ENCODE results near the gene GOLGA6L10.
"Not testable (repeated sequence)": the region's sequence is repeated elsewhere in the genome, so short reads cannot be mapped to it uniquely, and the experiment has no call there.

GOLGA6L10 gene

DNA sequence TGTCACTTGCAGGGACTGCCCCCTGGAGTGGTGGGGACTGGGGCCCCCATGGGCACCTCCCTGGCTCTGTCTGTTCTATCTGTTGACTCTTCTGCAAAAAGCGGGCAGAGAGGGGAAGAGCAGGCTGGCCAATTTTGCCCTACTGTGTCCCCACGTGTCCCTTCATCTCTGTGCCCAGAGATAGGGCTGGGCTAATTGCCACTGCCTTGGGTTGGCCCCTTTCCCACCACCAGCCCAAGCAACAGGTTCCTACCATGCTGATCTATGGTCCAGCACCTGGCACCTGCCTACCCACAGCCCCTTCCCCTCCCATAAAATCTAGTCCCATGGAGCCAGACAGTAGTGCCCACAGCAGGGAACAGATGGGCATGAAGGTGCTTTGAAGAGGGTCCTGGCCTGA is 14.3 kb downstream of the GOLGA6L10 start:
- not testable (repeated sequence) for H3K9me3 ChIP-seq (ENCODE audit: insufficient read depth, low read length, severe bottlenecking); H2AFZ ChIP-seq (ENCODE audit: low read depth, low read length); H3K4me2 ChIP-seq (ENCODE audit: insufficient read depth, low read length); H3K27ac ChIP-seq (ENCODE audit: low read length); H3K79me2 ChIP-seq (ENCODE audit: insufficient read depth, low read length); H3K27me3 ChIP-seq (ENCODE audit: insufficient read depth, low read length, poor library complexity); H3K4me3 ChIP-seq (ENCODE audit: low read depth in 1 of 2, low read length in 2 of 2); H3K9ac ChIP-seq (ENCODE audit: low read depth, low read length); H3K36me3 ChIP-seq (ENCODE audit: insufficient read depth, low read length); H4K20me1 ChIP-seq (ENCODE audit: insufficient read depth, low read length); DNase-seq; ATAC-seq (ENCODE audit: insufficient read depth, low read depth); H3K4me1 ChIP-seq (ENCODE audit: insufficient read depth, low read length)

DNA sequence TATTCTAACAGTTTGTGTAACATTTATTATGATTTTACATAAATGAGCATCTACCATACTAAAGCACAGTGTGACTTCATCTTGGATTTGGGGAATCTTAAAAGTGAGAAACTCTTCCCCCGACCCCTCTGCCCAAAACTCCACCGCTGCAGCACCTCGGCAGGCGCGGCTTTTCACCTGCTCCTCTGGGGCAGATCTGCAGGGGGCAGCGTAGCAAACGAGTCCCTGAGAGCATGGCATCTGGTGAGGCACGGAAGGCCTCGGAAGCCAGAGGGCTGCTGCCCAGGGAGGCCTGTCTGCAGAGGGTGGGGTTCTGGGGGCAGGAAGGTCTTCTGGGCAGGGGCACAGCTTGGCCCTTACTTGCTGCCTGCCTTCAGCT is 14.7 kb downstream of the GOLGA6L10 start:
- H3K4me1 ChIP-seq (ENCODE audit: insufficient read depth, low read length), result not testable (repeated sequence)

DNA sequence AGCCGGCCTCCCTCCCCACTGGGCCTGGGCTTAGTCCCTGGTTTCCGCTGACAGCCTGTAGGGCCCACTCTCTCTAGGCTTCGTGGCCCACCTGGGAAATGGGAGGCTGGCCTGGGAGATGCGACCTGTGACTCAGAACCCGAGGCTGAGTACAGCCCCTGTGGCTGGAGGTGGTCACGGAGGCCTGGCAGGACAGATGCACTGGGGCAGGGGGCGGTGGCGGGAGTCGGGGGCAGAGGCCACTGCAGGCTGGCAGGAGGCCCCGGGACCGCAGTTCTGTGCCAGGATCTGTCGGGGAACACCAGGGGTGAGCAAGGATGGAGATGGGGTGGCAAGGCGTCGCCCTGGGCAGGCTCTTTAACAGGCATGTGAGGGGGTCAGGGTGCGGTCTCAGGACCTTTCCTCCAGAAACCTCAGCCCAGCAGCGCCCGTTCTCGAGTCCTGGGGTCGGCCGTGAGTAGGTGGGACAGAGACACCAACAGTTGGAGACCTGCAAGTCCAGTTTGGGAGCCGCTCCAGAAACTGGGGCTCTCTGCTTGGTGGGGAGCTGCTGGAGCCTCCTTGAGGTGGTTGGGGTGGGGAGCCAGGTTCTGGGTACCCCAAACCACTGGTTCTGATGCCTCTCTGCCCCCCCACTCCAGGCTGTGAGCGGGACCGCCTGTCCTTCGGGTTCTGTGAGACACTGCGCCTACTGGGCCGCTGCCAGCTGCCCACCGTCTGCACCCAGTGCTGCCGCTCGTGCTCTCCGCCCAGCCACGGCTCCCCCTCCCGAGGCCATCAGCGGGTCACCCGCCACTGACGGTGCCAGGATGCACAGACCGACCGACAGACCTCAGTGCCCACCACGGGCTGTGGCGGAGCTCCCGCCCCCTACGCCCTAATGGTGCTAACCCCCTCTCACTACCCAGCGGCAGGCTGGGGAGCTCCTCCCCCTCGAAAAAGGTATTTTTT is 15.4 kb downstream of the GOLGA6L10 start:
- not testable (repeated sequence) for H3K4me3 ChIP-seq (ENCODE audit: low read depth in 1 of 2, low read length in 2 of 2); DNase-seq; H3K4me1 ChIP-seq (ENCODE audit: insufficient read depth, low read length); H4K20me1 ChIP-seq (ENCODE audit: insufficient read depth, low read length); H2AFZ ChIP-seq (ENCODE audit: low read depth, low read length); ATAC-seq (ENCODE audit: insufficient read depth, low read depth); H3K9ac ChIP-seq (ENCODE audit: low read depth, low read length); H3K36me3 ChIP-seq (ENCODE audit: insufficient read depth, low read length); H3K27ac ChIP-seq (ENCODE audit: low read length); H3K79me2 ChIP-seq (ENCODE audit: insufficient read depth, low read length); H3K4me2 ChIP-seq (ENCODE audit: insufficient read depth, low read length); H3K27me3 ChIP-seq (ENCODE audit: insufficient read depth, low read length, poor library complexity); H3K9me3 ChIP-seq (ENCODE audit: insufficient read depth, low read length, severe bottlenecking)

More for the DNA sequence above, 14.7 kb downstream of the GOLGA6L10 start:
- not testable (repeated sequence) for ATAC-seq (ENCODE audit: insufficient read depth, low read depth); H3K36me3 ChIP-seq (ENCODE audit: insufficient read depth, low read length); H3K79me2 ChIP-seq (ENCODE audit: insufficient read depth, low read length); H3K4me3 ChIP-seq (ENCODE audit: low read depth in 1 of 2, low read length in 2 of 2); H3K27me3 ChIP-seq (ENCODE audit: insufficient read depth, low read length, poor library complexity); H2AFZ ChIP-seq (ENCODE audit: low read depth, low read length); H4K20me1 ChIP-seq (ENCODE audit: insufficient read depth, low read length); H3K27ac ChIP-seq (ENCODE audit: low read length); H3K9me3 ChIP-seq (ENCODE audit: insufficient read depth, low read length, severe bottlenecking); DNase-seq; H3K9ac ChIP-seq (ENCODE audit: low read depth, low read length); H3K4me2 ChIP-seq (ENCODE audit: insufficient read depth, low read length)

DNA sequence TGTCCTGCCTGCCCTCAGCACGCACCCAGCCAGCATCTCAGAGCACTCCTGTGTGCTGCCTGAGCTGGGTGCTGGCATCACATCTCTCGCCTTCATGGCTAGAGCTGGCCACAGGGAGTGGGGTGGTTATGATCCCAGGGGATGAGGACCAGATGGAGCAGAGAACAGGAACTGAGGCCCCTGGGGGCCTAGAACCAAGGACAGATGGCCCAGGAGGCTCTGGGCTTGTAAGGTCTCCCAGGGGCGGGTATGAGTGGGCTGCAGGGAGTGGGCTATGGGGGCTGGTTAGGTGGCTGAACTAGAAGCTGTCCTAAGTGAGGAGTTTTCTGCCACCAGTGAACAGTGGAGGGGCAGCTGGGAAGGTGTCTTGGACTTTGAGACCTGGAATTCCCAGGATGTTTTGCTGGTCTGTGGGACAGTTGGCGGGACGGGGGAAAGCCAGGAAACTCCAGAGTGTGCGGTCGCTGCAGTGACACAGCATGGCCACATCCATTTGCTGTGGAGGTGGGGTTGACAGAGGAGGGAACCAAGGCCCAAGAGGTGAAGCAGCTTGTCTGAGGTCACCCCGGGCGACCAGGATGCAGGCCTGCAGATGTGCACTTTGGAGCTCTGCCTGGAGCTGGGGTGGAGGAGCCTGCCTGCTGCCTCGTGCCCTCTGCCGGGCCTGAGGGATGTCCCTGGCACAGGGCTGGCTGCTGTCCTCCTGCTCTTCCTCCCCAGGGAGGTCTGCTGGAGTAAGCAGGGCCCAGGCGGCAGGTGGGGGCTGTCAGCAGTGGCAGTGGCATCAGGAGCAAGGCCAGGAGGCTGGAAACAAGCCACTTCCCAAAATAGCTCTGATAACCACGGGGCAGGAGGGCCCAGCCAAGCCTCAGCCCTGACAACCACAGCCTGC is 16.3 kb downstream of the GOLGA6L10 start:
- not testable (repeated sequence) for ATAC-seq (ENCODE audit: insufficient read depth, low read depth); H3K4me2 ChIP-seq (ENCODE audit: insufficient read depth, low read length); H4K20me1 ChIP-seq (ENCODE audit: insufficient read depth, low read length); H2AFZ ChIP-seq (ENCODE audit: low read depth, low read length); H3K27ac ChIP-seq (ENCODE audit: low read length); H3K4me1 ChIP-seq (ENCODE audit: insufficient read depth, low read length); H3K9me3 ChIP-seq (ENCODE audit: insufficient read depth, low read length, severe bottlenecking); H3K27me3 ChIP-seq (ENCODE audit: insufficient read depth, low read length, poor library complexity); H3K36me3 ChIP-seq (ENCODE audit: insufficient read depth, low read length); H3K4me3 ChIP-seq (ENCODE audit: low read depth in 1 of 2, low read length in 2 of 2); DNase-seq; H3K9ac ChIP-seq (ENCODE audit: low read depth, low read length); H3K79me2 ChIP-seq (ENCODE audit: insufficient read depth, low read length)

DNA sequence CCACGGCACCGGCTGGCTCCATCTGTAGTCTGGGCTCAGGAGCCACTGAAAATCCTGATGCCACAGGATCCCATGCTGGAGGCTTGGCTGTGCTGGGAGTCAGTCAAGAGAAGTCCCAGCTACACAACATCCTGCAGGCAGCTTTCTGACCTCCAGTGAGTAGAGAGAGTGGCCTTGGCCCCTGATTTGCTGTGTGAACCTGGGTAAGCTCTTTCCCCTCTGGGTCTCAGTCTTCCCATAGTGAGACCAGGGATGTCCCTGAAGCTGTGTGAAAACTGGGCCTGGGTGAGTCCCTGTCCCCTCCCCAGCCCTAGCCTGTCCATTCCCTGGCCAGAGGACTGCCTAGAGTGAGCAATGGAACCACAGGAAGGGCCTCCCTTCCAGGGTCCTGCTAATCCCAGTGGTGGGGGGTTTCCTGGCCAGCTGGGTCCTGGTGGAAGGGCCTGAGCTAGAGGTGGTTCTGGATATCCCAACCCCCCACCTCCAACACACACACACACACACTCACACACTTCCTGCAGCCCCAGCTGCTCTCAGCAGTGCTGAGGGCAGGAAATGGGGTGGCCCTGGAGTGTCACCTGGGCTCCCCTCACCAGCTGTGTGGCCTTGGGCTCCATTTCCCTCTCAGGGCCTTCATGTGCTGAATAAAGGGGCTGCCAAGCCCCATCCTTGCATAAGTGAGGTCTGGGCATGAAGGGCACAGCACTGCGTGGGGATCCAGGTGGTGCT is 17.5 kb downstream of the GOLGA6L10 start:
- H3K36me3 ChIP-seq (ENCODE audit: insufficient read depth, low read length); H3K4me1 ChIP-seq (ENCODE audit: insufficient read depth, low read length); H3K27ac ChIP-seq (ENCODE audit: low read length); H3K27me3 ChIP-seq (ENCODE audit: insufficient read depth, low read length, poor library complexity); H3K9me3 ChIP-seq (ENCODE audit: insufficient read depth, low read length, severe bottlenecking); H3K79me2 ChIP-seq (ENCODE audit: insufficient read depth, low read length); H4K20me1 ChIP-seq (ENCODE audit: insufficient read depth, low read length); H3K9ac ChIP-seq (ENCODE audit: low read depth, low read length); H3K4me3 ChIP-seq (ENCODE audit: low read depth in 1 of 2, low read length in 2 of 2); H3K4me2 ChIP-seq (ENCODE audit: insufficient read depth, low read length); H2AFZ ChIP-seq (ENCODE audit: low read depth, low read length): not testable (repeated sequence)
- ATAC-seq (ENCODE audit: insufficient read depth, low read depth), result peak; percentile 97
- DNase-seq, result peak; percentile 33

DNA sequence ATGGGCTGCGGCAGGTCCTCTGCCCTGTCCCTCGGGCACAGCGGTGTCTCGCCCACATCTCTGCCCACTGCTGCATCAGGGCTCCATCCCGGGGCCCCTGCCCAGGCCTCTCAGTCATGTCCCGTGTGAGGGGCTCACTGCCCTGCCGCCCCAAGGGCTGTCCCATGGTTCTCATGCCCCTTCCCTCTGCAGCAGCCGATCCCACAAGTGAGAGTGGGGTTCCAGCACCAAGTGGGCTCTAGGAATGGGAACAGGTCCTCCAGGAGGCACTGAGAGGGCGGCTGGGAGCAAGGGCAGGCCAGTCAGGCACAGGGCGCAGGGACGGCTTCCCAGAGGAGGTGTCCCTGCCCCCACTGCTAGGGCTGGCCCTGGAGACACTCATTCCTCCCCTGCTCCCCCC is 18.4 kb downstream of the GOLGA6L10 start:
- H3K9ac ChIP-seq (ENCODE audit: low read depth, low read length); H2AFZ ChIP-seq (ENCODE audit: low read depth, low read length); H3K27me3 ChIP-seq (ENCODE audit: insufficient read depth, low read length, poor library complexity); H4K20me1 ChIP-seq (ENCODE audit: insufficient read depth, low read length); H3K79me2 ChIP-seq (ENCODE audit: insufficient read depth, low read length); H3K27ac ChIP-seq (ENCODE audit: low read length); H3K36me3 ChIP-seq (ENCODE audit: insufficient read depth, low read length); H3K4me2 ChIP-seq (ENCODE audit: insufficient read depth, low read length); H3K9me3 ChIP-seq (ENCODE audit: insufficient read depth, low read length, severe bottlenecking); H3K4me1 ChIP-seq (ENCODE audit: insufficient read depth, low read length); DNase-seq; ATAC-seq (ENCODE audit: insufficient read depth, low read depth); H3K4me3 ChIP-seq (ENCODE audit: low read depth in 1 of 2, low read length in 2 of 2): not testable (repeated sequence)

DNA sequence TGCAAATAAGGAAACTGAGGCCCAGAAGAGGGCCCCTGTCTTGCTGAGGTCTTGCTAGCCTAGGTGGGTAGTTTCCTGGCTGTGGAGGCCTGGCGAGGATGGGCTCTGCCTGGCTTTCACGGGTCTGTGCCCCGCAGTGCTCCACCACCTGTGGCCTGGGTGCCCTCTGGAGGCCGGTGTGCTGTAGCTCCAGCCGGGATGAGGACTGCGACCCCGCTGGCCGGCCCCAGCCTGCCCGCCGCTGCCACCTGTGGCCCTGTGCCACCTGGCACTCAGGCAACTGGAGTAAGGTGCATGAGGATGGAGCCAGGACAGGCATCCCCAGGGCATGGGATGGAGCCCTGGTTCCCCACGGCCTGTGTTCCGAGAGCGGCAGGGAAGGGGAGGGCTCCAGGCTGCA is 20.2 kb downstream of the GOLGA6L10 start:
- not testable (repeated sequence) for H4K20me1 ChIP-seq (ENCODE audit: insufficient read depth, low read length); H3K79me2 ChIP-seq (ENCODE audit: insufficient read depth, low read length); H3K27me3 ChIP-seq (ENCODE audit: insufficient read depth, low read length, poor library complexity); H3K4me1 ChIP-seq (ENCODE audit: insufficient read depth, low read length); H3K4me3 ChIP-seq (ENCODE audit: low read depth in 1 of 2, low read length in 2 of 2); H3K9me3 ChIP-seq (ENCODE audit: insufficient read depth, low read length, severe bottlenecking); H3K4me2 ChIP-seq (ENCODE audit: insufficient read depth, low read length); ATAC-seq (ENCODE audit: insufficient read depth, low read depth); H3K27ac ChIP-seq (ENCODE audit: low read length); H3K9ac ChIP-seq (ENCODE audit: low read depth, low read length); DNase-seq; H3K36me3 ChIP-seq (ENCODE audit: insufficient read depth, low read length); H2AFZ ChIP-seq (ENCODE audit: low read depth, low read length)

Data from DND-41 (cell line).